DOHH2 (cell line): ENCODE measurements around the gene NKAP.

Source experiments
- H3F3A ChIP-seq: fragments of 200-600 bp; sonication (generic), shearing (Covaris generic); 2 replicates; pipeline ENCODE4 v1.6.0; 2016; ENCODE audit warnings: antibody characterized with exemption, mild to moderate bottlenecking; ENCODE audit not compliant: control insufficient read depth, insufficient read depth
- H3K27ac ChIP-seq: fragments of 200-600 bp; sonication (generic); 2 replicates; pipeline ENCODE4 v1.5.1; 2014; ENCODE audit warnings: low read depth, mild to moderate bottlenecking, low read length, moderate library complexity
- H3K27me3 ChIP-seq: fragments of 200-600 bp; sonication (generic); 2 replicates; pipeline ENCODE4 v1.6.1; 2014; ENCODE audit warnings: mild to moderate bottlenecking, low read length, mixed read lengths; ENCODE audit not compliant: control insufficient read depth
- H3K36me3 ChIP-seq: fragments of 200-600 bp; sonication (generic); 2 replicates; pipeline ENCODE4 v1.6.1; 2014; ENCODE audit warnings: mild to moderate bottlenecking, low read length, moderate library complexity, mixed read lengths; ENCODE audit not compliant: control insufficient read depth
- H3K4me1 ChIP-seq: fragments of 200-600 bp; sonication (generic); 2 replicates; pipeline ENCODE4 v1.6.1; 2014; ENCODE audit warnings: mild to moderate bottlenecking, low read length, mixed read lengths; ENCODE audit not compliant: control insufficient read depth
- H3K4me2 ChIP-seq: fragments of 200-600 bp; sonication (generic); 2 replicates; pipeline ENCODE4 v1.6.0; 2014; ENCODE audit warnings: mild to moderate bottlenecking, low read length, moderate library complexity
- H3K4me3 ChIP-seq: fragments of 200-600 bp; sonication (generic); 2 replicates; pipeline ENCODE4 v1.5.1; 2014; ENCODE audit warnings: mild to moderate bottlenecking, low read length, mixed read lengths
- H3K79me2 ChIP-seq: fragments of 200-600 bp; sonication (generic); 2 replicates; pipeline ENCODE4 v1.6.1; 2014; ENCODE audit warnings: mild to moderate bottlenecking, low read length, mixed read lengths; ENCODE audit not compliant: control insufficient read depth
- H3K9me2 ChIP-seq: fragments of 200-600 bp; sonication (generic); replicated peaks from 2 replicates; pipeline ENCODE4 v1.6.1; 2014; ENCODE audit warnings: mild to moderate bottlenecking, low read length, mixed read lengths; ENCODE audit not compliant: control insufficient read depth
- H3K9me3 ChIP-seq: fragments of 200-600 bp; sonication (generic); 2 replicates; pipeline ENCODE4 v1.6.1; 2014; ENCODE audit warnings: antibody characterized with exemption, low read length, mixed read lengths; ENCODE audit not compliant: control insufficient read depth, insufficient read depth
- H4K20me1 ChIP-seq: fragments of 200-600 bp; sonication (generic); 2 replicates; pipeline ENCODE4 v1.6.0; 2014; ENCODE audit warnings: low read depth, mild to moderate bottlenecking, antibody characterized with exemption, low read length, moderate library complexity; ENCODE audit not compliant: control insufficient read depth, insufficient read depth
- CTCF ChIP-seq: fragments of 200-600 bp; sonication (generic); IDR thresholded peaks from one replicate; pipeline ENCODE4 v1.5.1; 2014; ENCODE audit warnings: antibody characterized with exemption, mild to moderate bottlenecking, low read depth, low read length; ENCODE audit not compliant: poor library complexity, severe bottlenecking
- EZH2phosphoT487 ChIP-seq: fragments of 200-600 bp; sonication (generic); IDR thresholded peaks from 2 replicates; pipeline ENCODE4 v1.6.1; 2017; ENCODE audit warnings: borderline replicate concordance, mild to moderate bottlenecking, antibody characterized with exemption, low read length, moderate library complexity, mixed read lengths

The NKAP gene

GRCh38 chrX:119989905-119990555 lies 46.5 kb upstream of the NKAP start:
- Histone ChIP-seq H4K20me1 (no peaks in the 10 kb centered on the region), H3K4me3 (no peak overlapping the region), H3F3A (no peaks in the 10 kb centered on the region), H3K27me3 (peaks cover 39% of the 10 kb centered on the region), H3K79me2 (no peaks in the 10 kb centered on the region), H3K36me3 (no peaks in the 10 kb centered on the region), H3K4me1 (peaks cover 5% of the 10 kb centered on the region; the same call in 1 of the 2 replicates), H3K9me3 (no peaks in the 10 kb centered on the region), H3K27ac (no peak overlapping the region), H3K9me2 (no peaks in the 10 kb centered on the region), H3K4me2 (no peak overlapping the region)
- TF ChIP-seq EZH2phosphoT487 = no peak
- TF ChIP-seq CTCF = no peak

- no peaks in the 10 kb centered on the region for H3K9me3 ChIP-seq
- H4K20me1 ChIP-seq = no peaks in the 10 kb centered on the region
- H3F3A ChIP-seq = no peaks in the 10 kb centered on the region
- no peaks in the 10 kb centered on the region for H3K4me1 ChIP-seq
- H3K27me3 ChIP-seq = peaks cover 14% of the 10 kb centered on the region
- H3K79me2 ChIP-seq = no peaks in the 10 kb centered on the region
- no peak overlapping the region for H3K4me2 ChIP-seq
- TF ChIP-seq CTCF = no peak
- no peak for TF ChIP-seq EZH2phosphoT487
- H3K9me2 ChIP-seq = no peaks in the 10 kb centered on the region
- H3K27ac ChIP-seq = no peak overlapping the region
- no peaks in the 10 kb centered on the region for H3K36me3 ChIP-seq
- H3K4me3 ChIP-seq = no peak overlapping the region
Observed at GRCh38 chrX:119986203-119986602, 42.7 kb upstream of the NKAP start.

GRCh38 chrX:119984652-119985051 lies 41.1 kb upstream of the NKAP start:
- H3K27ac ChIP-seq = no peak overlapping the region
- TF ChIP-seq EZH2phosphoT487 = no peak
- H3K9me3 ChIP-seq = no peaks in the 10 kb centered on the region
- no peak overlapping the region for H3K4me3 ChIP-seq
- H3K27me3 ChIP-seq = no peaks in the 10 kb centered on the region; the same call in 1 of the 2 replicates
- H3K9me2 ChIP-seq = no peaks in the 10 kb centered on the region
- no peak overlapping the region for H3K4me2 ChIP-seq
- no peaks in the 10 kb centered on the region for H3F3A ChIP-seq
- H4K20me1 ChIP-seq = no peaks in the 10 kb centered on the region
- H3K4me1 ChIP-seq = no peaks in the 10 kb centered on the region
- no peaks in the 10 kb centered on the region for H3K79me2 ChIP-seq
- no peaks in the 10 kb centered on the region for H3K36me3 ChIP-seq

- no peaks in the 10 kb centered on the region for H3K9me3 ChIP-seq
- H3K27me3 ChIP-seq = no peaks in the 10 kb centered on the region
- H3K4me2 ChIP-seq = no peak overlapping the region
- no peaks in the 10 kb centered on the region for H3F3A ChIP-seq
- TF ChIP-seq CTCF (no peak), EZH2phosphoT487 (no peak)
- H4K20me1 ChIP-seq = no peaks in the 10 kb centered on the region
- no peak overlapping the region for H3K4me3 ChIP-seq
- H3K79me2 ChIP-seq = no peaks in the 10 kb centered on the region
- H3K4me1 ChIP-seq = no peaks in the 10 kb centered on the region
- H3K9me2 ChIP-seq = no peaks in the 10 kb centered on the region
- no peaks in the 10 kb centered on the region for H3K36me3 ChIP-seq
- H3K27ac ChIP-seq = no peak overlapping the region
Observed at GRCh38 chrX:119983494-119983893, 39.9 kb upstream of the NKAP start.
